Uterine smooth muscle cell (primary cell): ENCODE results near the gene PAX3. TPM values are rescaled to one million over a fixed set of nuclear protein-coding genes. Genes with fewer than 3 reads are reported as not detected.

Experiments used
- total RNA-seq: library from RNA; depleted of rRNA; stranded (reverse); fragments of >200 nt; gene quantifications from 2 replicates; pipeline ENCODE4 v1.2.3, GENCODE V29; 2014

The PAX3 gene
- under 0.01 and 0.25 TPM in 2 replicates for total RNA-seq

GRCh38 chr2:222298311-222299150, at the start of gene PAX3:
TSS of gene PAX3 (minus strand) at chr2:222298998. CDS start at chr2:222298615, 383 bp downstream.

Other genes with a start within 250 kb of the PAX3 start
- gene SGPP2, start 125.5 kb upstream of the PAX3 start, total RNA-seq, result not detected in 2 replicates